ENCODE data around the gene RFNG.

- TF ChIP-seq CTCF (IDR thresholded peaks at IDR 0.05; ENCODE audit: insufficient read depth, low read length) (no peak), POLR2AphosphoS5 (IDR thresholded peaks at IDR 0.05; ENCODE audit: low read depth) (no peak; the same call in 1 of the 2 replicates)
These were observed 2.9 kb upstream of the RFNG start for GRCh38 chr17:82054351-82055022.
